Measurements from ENCODE around the gene SRGAP1. TPM values are rescaled to one million over a fixed set of nuclear protein-coding genes. Genes with fewer than 3 reads are reported as not detected.

SRGAP1 gene
- polyA plus RNA-seq, 1 donor from 2014 or later: 4.8 TPM

GRCh38 chr12:63948211-63948610, 103.7 kb downstream of the SRGAP1 start:
- Histone ChIP-seq H3K4me2 (ENCODE audit: low read length) (no peak overlapping the region), H3K9ac (ENCODE audit: low read length) (no peak overlapping the region), H4K20me1 (ENCODE audit: insufficient read depth) (peaks cover 2% of the 10 kb centered on the region), H3K4me3 (ENCODE audit: low read length) (no peak overlapping the region), H3K27ac (ENCODE audit: low read length) (no peak overlapping the region), H3K79me2 (replicated peaks; ENCODE audit: insufficient read depth, low read length) (no peaks in the 10 kb centered on the region), H3F3A (ENCODE audit: insufficient read depth, low read length, poor library complexity, severe bottlenecking) (no peaks in the 10 kb centered on the region), H3K9me3 (ENCODE audit: low read length) (no peaks in the 10 kb centered on the region), H2AFZ (ENCODE audit: low read depth, low read length) (no peak overlapping the region), H3K9me2 (ENCODE audit: insufficient read depth, low read length) (no peaks in the 10 kb centered on the region), H3K27me3 (ENCODE audit: insufficient read depth, low read depth, low read length) (no peaks in the 10 kb centered on the region), H3K36me3 (ENCODE audit: insufficient read depth, low read length) (no peaks in the 10 kb centered on the region)
- TF ChIP-seq EZH2 (IDR thresholded peaks at IDR 0.05; ENCODE audit: borderline replicate concordance, insufficient read depth, low read length, poor library complexity, severe bottlenecking) (no peak), CTCF (IDR thresholded peaks at IDR 0.05; ENCODE audit: poor library complexity, severe bottlenecking) (no peak), TAF1 (IDR thresholded peaks at IDR 0.05; ENCODE audit: low read depth) (no peak), POLR2AphosphoS5 (IDR thresholded peaks at IDR 0.05) (no peak), EP300 (conservative IDR thresholded peaks at IDR 0.05; ENCODE audit: poor library complexity, severe bottlenecking) (no peak), MXI1 (conservative IDR thresholded peaks at IDR 0.05; ENCODE audit: poor library complexity, severe bottlenecking) (no peak), REST (IDR thresholded peaks at IDR 0.05; ENCODE audit: borderline replicate concordance) (no peak), SMC3 (conservative IDR thresholded peaks at IDR 0.05; ENCODE audit: poor library complexity) (no peak), RAD21 (conservative IDR thresholded peaks at IDR 0.05) (no peak)

GRCh38 chr12:63949902-63950301, 105.4 kb downstream of the SRGAP1 start:
- Histone ChIP-seq H3K9ac (ENCODE audit: low read length) (no peak overlapping the region), H3K27ac (ENCODE audit: low read length) (no peak overlapping the region), H3K4me3 (ENCODE audit: low read length) (no peak overlapping the region), H3K36me3 (ENCODE audit: insufficient read depth, low read length) (no peaks in the 10 kb centered on the region), H3K9me3 (ENCODE audit: low read length) (no peaks in the 10 kb centered on the region), H3K9me2 (ENCODE audit: insufficient read depth, low read length) (no peaks in the 10 kb centered on the region), H3F3A (ENCODE audit: insufficient read depth, low read length, poor library complexity, severe bottlenecking) (no peaks in the 10 kb centered on the region), H3K79me2 (replicated peaks; ENCODE audit: insufficient read depth, low read length) (no peaks in the 10 kb centered on the region), H3K27me3 (ENCODE audit: insufficient read depth, low read depth, low read length) (no peaks in the 10 kb centered on the region), H3K4me2 (ENCODE audit: low read length) (no peak overlapping the region), H2AFZ (ENCODE audit: low read depth, low read length) (no peak overlapping the region), H4K20me1 (ENCODE audit: insufficient read depth) (peaks cover 2% of the 10 kb centered on the region)
- no peak for TF ChIP-seq POLR2AphosphoS5 (IDR thresholded peaks at IDR 0.05)
- TF ChIP-seq TAF1 (IDR thresholded peaks at IDR 0.05; ENCODE audit: low read depth): no peak
- no peak for TF ChIP-seq SMC3 (conservative IDR thresholded peaks at IDR 0.05; ENCODE audit: poor library complexity)
- no peak for TF ChIP-seq EP300 (conservative IDR thresholded peaks at IDR 0.05; ENCODE audit: poor library complexity, severe bottlenecking)
- no peak for TF ChIP-seq REST (IDR thresholded peaks at IDR 0.05; ENCODE audit: borderline replicate concordance)
- TF ChIP-seq RAD21 (conservative IDR thresholded peaks at IDR 0.05): no peak
- no peak for TF ChIP-seq CTCF (IDR thresholded peaks at IDR 0.05; ENCODE audit: poor library complexity, severe bottlenecking)
- TF ChIP-seq MXI1 (conservative IDR thresholded peaks at IDR 0.05; ENCODE audit: poor library complexity, severe bottlenecking): no peak
- no peak for TF ChIP-seq EZH2 (IDR thresholded peaks at IDR 0.05; ENCODE audit: borderline replicate concordance, insufficient read depth, low read length, poor library complexity, severe bottlenecking)

All from neural cell (in vitro differentiated cells).